Mesenchymal stem cell (in vitro differentiated cells and primary cell): ENCODE measurements around the gene OGFOD3.
A peak's percentile ranks its signal among the peaks of the same experiment; 100 is the strongest.

ENCODE experiments used
- DNase-seq: peaks from one replicate; pipeline ENCODE4 v3.0.0-alpha.2; 2013
- H2AFZ ChIP-seq: one replicate; pipeline ENCODE4 v1.6.1; 2013; ENCODE audit warnings: low read depth, mild to moderate bottlenecking, control low read depth, inconsistent platforms, low read length, moderate library complexity
- H2AK5ac ChIP-seq: 2 replicates; pipeline ENCODE4 v1.6.1; 2013; ENCODE audit warnings: low read length, moderate library complexity, mild to moderate bottlenecking, inconsistent platforms; ENCODE audit not compliant: severe bottlenecking
- H2BK120ac ChIP-seq: one replicate; pipeline ENCODE4 v1.6.1; 2013; ENCODE audit warnings: low read depth, mild to moderate bottlenecking, inconsistent platforms, low read length, moderate library complexity
- H2BK12ac ChIP-seq, 2 experiments: one replicate each; pipeline ENCODE4 v1.6.1; 2013; ENCODE audit warnings: inconsistent platforms in 2 of 2, low read length in 2 of 2, mild to moderate bottlenecking in 2 of 2, moderate library complexity in 2 of 2, control low read depth in 1 of 2
- H2BK15ac ChIP-seq: one replicate; pipeline ENCODE4 v1.6.1; 2013; ENCODE audit warnings: mild to moderate bottlenecking, low read depth, inconsistent platforms; ENCODE audit not compliant: poor library complexity, severe bottlenecking
- H2BK5ac ChIP-seq: 2 replicates; pipeline ENCODE4 v1.6.1; 2013; ENCODE audit warnings: low read depth, mild to moderate bottlenecking, low read length, control low read depth, inconsistent platforms; ENCODE audit not compliant: poor library complexity, severe bottlenecking
- H3K14ac ChIP-seq, 2 experiments: one replicate each; pipeline ENCODE4 v1.6.1; 2013; ENCODE audit warnings: inconsistent platforms in 2 of 2, low read length in 2 of 2, control low read depth in 1 of 2, mild to moderate bottlenecking in 1 of 2, moderate library complexity in 1 of 2
- H3K18ac ChIP-seq, 2 experiments: one replicate each; pipeline ENCODE4 v1.6.1; 2013; ENCODE audit warnings: inconsistent platforms in 2 of 2, low read length in 2 of 2, control low read depth in 1 of 2, low read depth in 1 of 2, mild to moderate bottlenecking in 1 of 2
- H3K23ac ChIP-seq, 2 experiments: one replicate each; pipeline ENCODE4 v1.6.1; 2013; ENCODE audit warnings: inconsistent platforms in 2 of 2, low read length in 2 of 2, mild to moderate bottlenecking in 2 of 2, moderate library complexity in 2 of 2, control low read depth in 1 of 2
- H3K27ac ChIP-seq: 2 replicates; pipeline ENCODE4 v1.5.1; 2013; ENCODE audit warnings: mild to moderate bottlenecking, moderate library complexity, low read length, control low read depth, inconsistent platforms; ENCODE audit not compliant: poor library complexity, severe bottlenecking
- H3K27me3 ChIP-seq, 2 experiments: 2 replicates each; pipeline versions ENCODE4 v1.6.1 to v1.7.0; 2013; ENCODE audit warnings: low read length in 2 of 2, mild to moderate bottlenecking in 2 of 2, moderate library complexity in 2 of 2, control low read depth in 1 of 2, inconsistent platforms in 1 of 2; ENCODE audit not compliant: control insufficient read depth in 1 of 2, insufficient read depth in 1 of 2
- H3K36me3 ChIP-seq, 2 experiments: 2 replicates each; pipeline versions ENCODE4 v1.6.1 to v1.7.0; 2013; ENCODE audit warnings: low read length in 2 of 2, control low read depth in 1 of 2, inconsistent platforms in 1 of 2, low read depth in 1 of 2, mild to moderate bottlenecking in 1 of 2; ENCODE audit not compliant: insufficient read depth in 2 of 2, control insufficient read depth in 1 of 2
- H3K4ac ChIP-seq, 2 experiments: one replicate each; pipeline ENCODE4 v1.6.1; 2013; ENCODE audit warnings: inconsistent platforms in 2 of 2, low read length in 2 of 2, mild to moderate bottlenecking in 2 of 2, moderate library complexity in 2 of 2, control low read depth in 1 of 2, low read depth in 1 of 2
- H3K4me1 ChIP-seq: 2 replicates; pipeline ENCODE4 v1.6.1; 2013; ENCODE audit warnings: low read depth, low read length, control low read depth; ENCODE audit not compliant: control insufficient read depth, insufficient read depth
- H3K4me2 ChIP-seq: 2 replicates; pipeline ENCODE4 v1.6.1; 2013; ENCODE audit warnings: low read length, mild to moderate bottlenecking, inconsistent platforms; ENCODE audit not compliant: poor library complexity, severe bottlenecking
- H3K4me3 ChIP-seq, 2 experiments: 2 replicates each; pipeline versions ENCODE4 v1.5.1 to v1.7.0; 2013; ENCODE audit warnings: low read length in 2 of 2, mild to moderate bottlenecking in 2 of 2, control low read depth in 1 of 2, low read depth in 1 of 2; ENCODE audit not compliant: insufficient read depth in 1 of 2
- H3K79me1 ChIP-seq: replicated peaks from 2 replicates; pipeline ENCODE4 v1.6.1; 2013; ENCODE audit warnings: mild to moderate bottlenecking, control low read depth, low read length, inconsistent platforms; ENCODE audit not compliant: poor library complexity, severe bottlenecking
- H3K9ac ChIP-seq: 2 replicates; pipeline ENCODE4 v1.7.0; 2013; ENCODE audit warnings: mild to moderate bottlenecking, low read length, moderate library complexity
- H3K9me3 ChIP-seq: 2 replicates; pipeline ENCODE4 v1.7.0; 2013; ENCODE audit warnings: mild to moderate bottlenecking, low read length; ENCODE audit not compliant: control insufficient read depth
- H4K8ac ChIP-seq: one replicate; pipeline ENCODE4 v1.6.1; 2013; ENCODE audit warnings: inconsistent platforms, mild to moderate bottlenecking, low read length, moderate library complexity
- H4K91ac ChIP-seq: one replicate; pipeline ENCODE4 v1.6.1; 2013; ENCODE audit warnings: mild to moderate bottlenecking, low read length, inconsistent platforms
- WGBS: methylation state at CpG from one replicate; pipeline ENCODE4 v1.1.7; 2013; ENCODE audit warnings: mixed read lengths; 5-methylcytosine and 5-hydroxymethylcytosine counted together

Gene OGFOD3

DNA sequence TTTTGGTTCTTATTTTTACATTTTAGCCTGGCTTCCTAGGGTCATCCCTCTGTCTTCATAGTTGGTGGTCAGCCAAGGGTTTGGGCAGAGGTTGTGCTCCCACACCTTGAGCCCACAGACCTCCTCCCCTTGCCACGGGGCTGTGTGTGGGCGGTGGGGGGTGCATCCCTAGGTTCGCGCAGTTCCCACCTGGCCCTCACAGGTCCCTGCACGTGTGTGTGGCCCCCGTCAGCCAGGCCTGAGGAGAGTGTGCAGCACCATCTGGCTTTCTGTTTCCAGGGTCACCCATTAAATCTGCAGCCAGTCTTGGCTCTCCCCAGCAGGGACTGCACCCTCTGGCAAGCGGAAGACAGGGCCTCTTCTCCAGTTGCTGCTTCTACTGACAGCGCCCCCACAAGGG lies 13.6 kb upstream of the OGFOD3 start:
- Histone ChIP-seq H2BK15ac (no peak overlapping the region), H2AFZ (no peak overlapping the region), H2BK5ac (no peak overlapping the region), H3K27me3 (no peaks in the 10 kb centered on the region), H4K8ac (no peak overlapping the region), H3K14ac (no peak overlapping the region), H3K18ac (no peak overlapping the region), H2AK5ac (no peak overlapping the region), H4K91ac (no peak overlapping the region), H3K23ac (no peak overlapping the region), H2BK120ac (no peak overlapping the region), H3K4me3 (no peak overlapping the region), H3K79me1 (no peaks in the 10 kb centered on the region), H3K4ac (no peak overlapping the region), H3K4me2 (no peak overlapping the region), H3K27ac (no peak overlapping the region), H3K36me3 (peaks cover 4 to 32% of the 10 kb centered on the region in 2 experiments), H3K9me3 (no peaks in the 10 kb centered on the region), H3K4me1 (peaks cover 21% of the 10 kb centered on the region), H3K9ac (no peak overlapping the region), H2BK12ac (no peak overlapping the region)
- 94% methylated on average over 8 of the region's 8 CpGs for WGBS
- no peak for DNase-seq

GRCh38 chr17:82429824-82430223 lies 11.4 kb upstream of the OGFOD3 start:
- Histone ChIP-seq H2BK5ac (no peak overlapping the region), H3K4me3 (no peak overlapping the region), H2AK5ac (no peak overlapping the region), H3K79me1 (no peaks in the 10 kb centered on the region), H2BK12ac (no peak overlapping the region), H4K91ac (no peak overlapping the region), H2BK15ac (no peak overlapping the region), H3K4ac (no peak overlapping the region), H3K9me3 (no peaks in the 10 kb centered on the region), H3K18ac (no peak overlapping the region), H3K4me1 (peaks cover 3% of the 10 kb centered on the region), H2BK120ac (no peak overlapping the region), H3K27ac (no peak overlapping the region), H2AFZ (no peak overlapping the region), H3K23ac (no peak overlapping the region), H3K27me3 (no peaks in the 10 kb centered on the region), H3K14ac (peak overlapping the region in 1 of 2 experiments; percentile 39), H4K8ac (no peak overlapping the region), H3K9ac (no peak overlapping the region), H3K36me3 (peaks cover 0 to 15% of the 10 kb centered on the region in 2 experiments), H3K4me2 (no peak overlapping the region)
- no peak for DNase-seq
- 78% methylated on average over 7 of the region's 7 CpGs for WGBS

DNA sequence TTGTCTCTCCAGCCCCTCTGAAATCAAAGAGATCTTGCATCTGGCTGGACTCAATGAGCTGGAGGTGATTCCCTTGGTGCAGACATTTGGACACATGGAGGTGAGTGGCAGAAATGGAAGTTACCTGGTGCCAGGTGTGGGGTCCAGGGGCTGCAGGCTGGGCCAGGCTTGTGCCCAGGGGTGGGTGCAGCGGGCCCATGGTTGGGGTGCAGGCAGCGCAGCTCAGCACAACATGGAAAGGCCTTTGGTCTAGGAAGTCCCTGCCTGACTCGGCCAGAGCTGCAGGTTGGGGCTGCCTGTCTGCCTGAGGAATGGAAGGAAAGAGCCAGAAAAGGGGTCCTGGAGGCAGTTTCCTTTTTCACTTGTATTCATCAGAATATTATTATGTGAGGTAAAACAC lies 10.2 kb upstream of the OGFOD3 start:
- no peak overlapping the region for H4K8ac ChIP-seq
- H4K91ac ChIP-seq, result no peak overlapping the region
- H3K27me3 ChIP-seq, result no peaks in the 10 kb centered on the region
- peaks cover 0 to 9% of the 10 kb centered on the region in 2 experiments for H3K36me3 ChIP-seq
- H3K4me3 ChIP-seq, result no peak overlapping the region
- no peak overlapping the region for H2AFZ ChIP-seq
- no peak overlapping the region for H2BK12ac ChIP-seq
- peaks cover 2% of the 10 kb centered on the region for H3K4me1 ChIP-seq
- no peak overlapping the region for H3K27ac ChIP-seq
- no peaks in the 10 kb centered on the region for H3K79me1 ChIP-seq
- no peaks in the 10 kb centered on the region for H3K9me3 ChIP-seq
- no peak overlapping the region for H2BK120ac ChIP-seq
- no peak overlapping the region for H2BK5ac ChIP-seq
- no peak overlapping the region for H3K23ac ChIP-seq
- no peak overlapping the region for H2AK5ac ChIP-seq
- no peak overlapping the region for H3K9ac ChIP-seq
- H2BK15ac ChIP-seq, result no peak overlapping the region
- no peak overlapping the region for H3K14ac ChIP-seq
- no peak for DNase-seq
- WGBS, result 97% methylated on average over 3 of the region's 3 CpGs
- no peak overlapping the region for H3K18ac ChIP-seq
- H3K4me2 ChIP-seq, result no peak overlapping the region
- no peak overlapping the region for H3K4ac ChIP-seq

DNA sequence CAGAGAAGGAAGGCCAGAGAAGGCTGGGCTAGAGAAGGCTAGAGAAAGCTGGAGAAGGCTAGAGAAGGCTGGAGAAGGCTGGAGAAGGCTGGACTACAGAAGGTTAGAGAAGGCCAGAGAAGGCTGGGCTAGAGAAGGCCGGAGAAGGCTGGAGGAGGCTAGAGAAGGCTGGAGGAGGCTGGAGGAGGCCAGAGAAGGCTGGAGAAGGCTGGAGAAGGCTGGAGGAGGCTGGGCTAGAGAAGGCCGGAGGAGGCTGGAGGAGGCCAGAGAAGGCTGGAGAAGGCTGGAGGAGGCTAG lies 6.4 kb upstream of the OGFOD3 start:
- H2BK5ac ChIP-seq, result no peak overlapping the region
- no peak for DNase-seq
- no peak overlapping the region for H2BK120ac ChIP-seq
- H2BK15ac ChIP-seq, result no peak overlapping the region
- H2BK12ac ChIP-seq, result no peak overlapping the region
- H3K4me1 ChIP-seq, result peaks cover under 1% of the 10 kb centered on the region
- H3K4ac ChIP-seq, result no peak overlapping the region
- no peak overlapping the region for H4K91ac ChIP-seq
- H2AFZ ChIP-seq, result no peak overlapping the region
- no peak overlapping the region for H3K27ac ChIP-seq
- H2AK5ac ChIP-seq, result no peak overlapping the region
- H3K79me1 ChIP-seq, result peaks cover 4% of the 10 kb centered on the region
- H3K27me3 ChIP-seq, result no peaks in the 10 kb centered on the region
- no peak overlapping the region for H4K8ac ChIP-seq
- H3K23ac ChIP-seq, result no peak overlapping the region
- H3K36me3 ChIP-seq, result peaks cover 12 to 23% of the 10 kb centered on the region in 2 experiments
- 99% methylated on average over 2 of the region's 2 CpGs for WGBS
- no peak overlapping the region for H3K4me3 ChIP-seq
- H3K14ac ChIP-seq, result no peak overlapping the region
- no peak overlapping the region for H3K9ac ChIP-seq
- H3K9me3 ChIP-seq, result peaks cover 4% of the 10 kb centered on the region
- no peak overlapping the region for H3K4me2 ChIP-seq
- H3K18ac ChIP-seq, result no peak overlapping the region
